Ovary (tissue), 9 donors: ENCODE results near the gene SPPL3. TPM values are rescaled to one million over a fixed set of nuclear protein-coding genes. Genes with fewer than 3 reads are reported as not detected.

Source experiments
- DNase-seq, 5 donors: peaks; one replicate each; pipeline ENCODE4 v3.0.0-alpha.2; 2019 to 2020
- H3K27ac ChIP-seq, 2 donors: fragments of 200-600 bp; one replicate each; pipeline versions ENCODE4 v1.5.1 to v1.8.0; 2019 to 2022
- H3K27me3 ChIP-seq: fragments of 200-600 bp; one replicate; pipeline ENCODE4 v1.8.0; 2022
- H3K36me3 ChIP-seq: fragments of 200-600 bp; sonication (generic); one replicate; pipeline ENCODE4 v1.5.1; 2019
- H3K4me1 ChIP-seq: one replicate; pipeline ENCODE4 v1.8.1; 2013; ENCODE audit warnings: mild to moderate bottlenecking, moderate library complexity; ENCODE audit not compliant: insufficient read depth
- H3K4me3 ChIP-seq: fragments of 200-600 bp; sonication (generic); one replicate; pipeline ENCODE4 v1.5.1; 2017
- H3K9me3 ChIP-seq, 2 donors: fragments of 200-600 bp in 1 of 2; sonication (generic) in 1 of 2; one replicate each; pipeline versions ENCODE4 v1.5.1 to v1.8.1; 2013 to 2019; ENCODE audit warnings: mild to moderate bottlenecking in 1 of 2, moderate library complexity in 1 of 2
- CTCF ChIP-seq, 3 donors: fragments of 450-650 bp in 2 of 3; fragments of 200-600 bp in 1 of 3; IDR thresholded peaks; one replicate each; pipeline versions ENCODE4 v1.5.1 to v1.8.0; 2016 to 2022; ENCODE audit warnings: antibody characterized with exemption in 3 of 3, mild to moderate bottlenecking in 1 of 3
- EP300 ChIP-seq: sonication (generic); formaldehyde crosslinking; IDR thresholded peaks from one replicate; pipeline ENCODE4 v1.6.1; 2017; ENCODE audit warnings: antibody characterized with exemption
- POLR2A ChIP-seq: fragments of 450-650 bp; IDR thresholded peaks from one replicate; pipeline ENCODE4 v1.6.1; 2017; ENCODE audit warnings: antibody characterized with exemption, mild to moderate bottlenecking, moderate library complexity
- WGBS, 3 donors: extraction: QIAGEN DNeasy Blood & Tissue Kit in 1 of 3; methylation state at CpG; one replicate each; pipeline versions ENCODE4 v1.1.5 to v1.1.7; 2013 to 2017; 5-methylcytosine and 5-hydroxymethylcytosine counted together
- intact Hi-C, 4 donors: fragments of 100-400 bp; cut with DNase I; formaldehyde crosslinking; loops; one replicate each; pipeline versions ENCODE4 v1.11.0 to v1.15.1; 2022 to 2023
- polyA plus RNA-seq, 2 donors: library from polyadenylated mRNA; stranded (reverse); fragments of 200-250 nt in 1 of 2; fragments of 350-450 nt in 1 of 2; fragmentation: Illumina TruSeq in 1 of 2; extraction: RNeasy Lipid Tissue Mini Kit (QIAGEN cat#74804) in 1 of 2; gene quantifications; one replicate each; pipeline ENCODE4 v1.2.3, GENCODE V29; 2013 to 2014
- total RNA-seq, 7 donors: library from RNA; depleted of rRNA in 2 of 7; stranded (reverse); fragments of >200 nt in 2 of 7; fragmentation: NEBNext Ultra II Directional in 3 of 7; extraction: Animal tissue kit (Norgen Biotek cat#: 25700) in 3 of 7; gene quantifications; one replicate each; pipeline versions ENCODE4 v1.1.0 to v1.2.4, GENCODE V29; 2016 to 2023
- donor health status: DM: no; HTN: no; CAD: no; lungs with moderate emphysema.
- donor health status: DM: no; HTN: no; CAD: no.
- donor health status: Bipolar disorder and iron deficiency.
- donor health status: DM: yes; HTN: yes; CAD: no.
- donor health status: DM: no; HTN: no; CAD: no.
- donor health status: DM: yes; HTN: yes; CAD: no.

SPPL3 gene
- total and polyA plus RNA-seq, 9 donors, result 24.2 to 87.4 (median 51.9) TPM

GRCh38 chr12:120854804-120855203 lies 49.4 kb downstream of the SPPL3 start:
- no peaks in the 10 kb centered on the region for H3K9me3 ChIP-seq
- intact Hi-C loops, result no loop called here
- WGBS, 3 donors, result 80 to 81% (median 80%) methylated on average over 4 of the region's 4 CpGs
- TF ChIP-seq EP300 (no peak), POLR2A (no peak), CTCF (IDR thresholded peaks at IDR 0.05) (no peak)
- no peak overlapping the region for H3K27ac ChIP-seq
- DNase-seq, result no peak
- no peaks in the 10 kb centered on the region for H3K36me3 ChIP-seq
- no peaks in the 10 kb centered on the region for H3K27me3 ChIP-seq
- peaks cover 9% of the 10 kb centered on the region for H3K4me1 ChIP-seq
- H3K4me3 ChIP-seq, result no peak overlapping the region

GRCh38 chr12:120853188-120853587 lies 51.0 kb downstream of the SPPL3 start:
- peaks cover 9% of the 10 kb centered on the region for H3K4me1 ChIP-seq
- no peaks in the 10 kb centered on the region for H3K36me3 ChIP-seq
- H3K27ac ChIP-seq, result no peak overlapping the region
- 79 to 81% (median 80%) methylated on average over 3 of the region's 3 CpGs for WGBS, 3 donors
- intact Hi-C loops, result no loop called here
- no peak for TF ChIP-seq EP300
- TF ChIP-seq CTCF (IDR thresholded peaks at IDR 0.05), result no peak
- TF ChIP-seq POLR2A, result no peak
- DNase-seq, result no peak
- H3K27me3 ChIP-seq, result no peaks in the 10 kb centered on the region
- no peak overlapping the region for H3K4me3 ChIP-seq
- H3K9me3 ChIP-seq, result no peaks in the 10 kb centered on the region

- Histone ChIP-seq H3K4me3 (no peak overlapping the region), H3K27me3 (no peaks in the 10 kb centered on the region), H3K27ac (no peak overlapping the region), H3K9me3 (no peaks in the 10 kb centered on the region), H3K4me1 (peaks cover 18% of the 10 kb centered on the region), H3K36me3 (no peaks in the 10 kb centered on the region)
- 71 to 74% (median 73%) methylated on average over 4 of the region's 4 CpGs for WGBS, 3 donors
- TF ChIP-seq CTCF (IDR thresholded peaks at IDR 0.05), result no peak
- no peak for TF ChIP-seq EP300
- no peak for TF ChIP-seq POLR2A
- intact Hi-C loops, result no loop called here
- DNase-seq, result no peak
These were observed 52.2 kb downstream of the SPPL3 start for GRCh38 chr12:120851944-120852343.

- WGBS, 3 donors, result 79 to 87% (median 83%) methylated on average over 7 of the region's 7 CpGs
- no peak for DNase-seq
- H3K36me3 ChIP-seq, result no peaks in the 10 kb centered on the region
- no peaks in the 10 kb centered on the region for H3K27me3 ChIP-seq
- intact Hi-C loops, result no loop called here
- no peak for TF ChIP-seq POLR2A
- TF ChIP-seq EP300, result no peak
- TF ChIP-seq CTCF (IDR thresholded peaks at IDR 0.05), result no peak
- H3K4me3 ChIP-seq, result no peak overlapping the region
- H3K4me1 ChIP-seq, result peaks cover 18% of the 10 kb centered on the region
- no peak overlapping the region for H3K27ac ChIP-seq
- no peaks in the 10 kb centered on the region for H3K9me3 ChIP-seq
These were observed 52.7 kb downstream of the SPPL3 start for GRCh38 chr12:120851444-120851843.

DNA sequence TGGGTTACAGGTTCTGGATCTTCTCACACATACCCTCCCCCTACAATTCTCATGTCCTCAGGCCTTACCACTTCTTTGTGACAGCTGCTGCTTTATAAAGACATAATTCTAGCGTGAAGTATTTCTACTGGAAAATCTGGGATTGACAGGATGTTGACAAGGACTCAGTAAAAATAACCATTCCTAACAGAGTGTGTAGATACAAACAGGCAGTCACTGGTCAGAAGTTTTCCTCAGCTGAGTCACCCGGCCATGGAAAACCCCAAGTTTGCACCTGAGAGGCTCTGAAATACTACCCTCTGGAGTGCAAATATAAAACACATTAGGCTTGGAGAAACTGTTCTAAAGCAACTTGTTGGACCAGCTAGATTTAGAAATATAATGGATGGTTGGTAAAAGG lies 54.4 kb downstream of the SPPL3 start:
- Histone ChIP-seq H3K27me3 (no peaks in the 10 kb centered on the region), H3K27ac (no peak overlapping the region), H3K4me3 (no peak overlapping the region), H3K36me3 (no peaks in the 10 kb centered on the region), H3K9me3 (no peaks in the 10 kb centered on the region), H3K4me1 (peaks cover 23% of the 10 kb centered on the region)
- no peak for TF ChIP-seq POLR2A
- no peak for TF ChIP-seq CTCF (IDR thresholded peaks at IDR 0.05)
- TF ChIP-seq EP300, result no peak
- intact Hi-C loops, result no loop called here
- 66 to 84% (median 73%) methylated on average over 2 of the region's 2 CpGs for WGBS, 3 donors
- no peak for DNase-seq
